Naive thymus-derived CD8-positive, alpha-beta T cell (primary cell): Measurements from ENCODE around the gene NGLY1. TPM values are rescaled to one million over a fixed set of nuclear protein-coding genes. Genes with fewer than 3 reads are reported as not detected.

Experiments
- ATAC-seq, 2 donors: fragments of 150-1000 bp; cut with Tn5 transposase in 1 of 2; sonication (Bioruptor Pico), chemical (Tn5 transposase) in 1 of 2; 1 replicate in 1 of 2; 2 replicates in 1 of 2; pipeline ENCODE4 v1.10.0; 2021; ENCODE audit warnings: mild to moderate bottlenecking in 2 of 2, moderate library complexity in 2 of 2
- POLR2A ChIA-PET: fragments of 350-600 bp; sonication (Branson Sonifier 250); formaldehyde crosslinking; loops from one replicate; lab custom pipeline; 2021; ENCODE audit warnings: antibody characterized with exemption; lab: Charles Lee
- DNase-seq, 10 donors: peaks; one replicate each; pipeline versions ENCODE4 v3.0.0 to v3.0.0-alpha.2; 2020 to 2022
- H3K27ac Mint-ChIP-seq, 10 donors: one replicate each; pipeline ENCODE4 v1.8.0; 2020 to 2022; ENCODE audit warnings: mild to moderate bottlenecking in 10 of 10, mixed read lengths in 10 of 10, moderate library complexity in 4 of 10, inconsistent platforms in 1 of 10
- H3K27me3 Mint-ChIP-seq, 5 donors: one replicate each; pipeline ENCODE4 v1.8.0; 2021 to 2022; ENCODE audit warnings: mixed read lengths in 5 of 5
- H3K36me3 Mint-ChIP-seq, 3 donors: one replicate each; pipeline ENCODE4 v1.8.0; 2020 to 2022; ENCODE audit warnings: mixed read lengths in 3 of 3, mild to moderate bottlenecking in 2 of 3, inconsistent platforms in 1 of 3
- H3K4me1 Mint-ChIP-seq, 4 donors: one replicate each; pipeline ENCODE4 v1.8.0; 2021 to 2022; ENCODE audit warnings: mixed read lengths in 4 of 4
- H3K4me3 Mint-ChIP-seq, 10 donors: one replicate each; pipeline ENCODE4 v1.8.0; 2020 to 2022; ENCODE audit warnings: mild to moderate bottlenecking in 10 of 10, mixed read lengths in 10 of 10, moderate library complexity in 6 of 10, inconsistent platforms in 1 of 10
- H3K9me3 Mint-ChIP-seq, 9 donors: one replicate each; pipeline ENCODE4 v1.8.0; 2020 to 2022; ENCODE audit warnings: mixed read lengths in 9 of 9, mild to moderate bottlenecking in 3 of 9, inconsistent platforms in 1 of 9, moderate library complexity in 1 of 9
- polyA plus RNA-seq, 3 donors: library from polyadenylated mRNA; unstranded; fragments of 300-500 nt; fragmentation: Illumina TruSeq; gene quantifications; one replicate each; pipeline ENCODE4 v1.2.3, GENCODE V29; 2021
- total RNA-seq, 8 experiments: library from RNA in 2 of 8; stranded (reverse) in 2 of 8; gene quantifications; one replicate each; pipeline ENCODE4 v1.2.3 and lab custom pipeline; 2021 to 2026

The NGLY1 gene
- total and polyA plus RNA-seq, 5 experiments from 2014 or later = 33.4 to 92.4 (median 52.0) TPM

DNA sequence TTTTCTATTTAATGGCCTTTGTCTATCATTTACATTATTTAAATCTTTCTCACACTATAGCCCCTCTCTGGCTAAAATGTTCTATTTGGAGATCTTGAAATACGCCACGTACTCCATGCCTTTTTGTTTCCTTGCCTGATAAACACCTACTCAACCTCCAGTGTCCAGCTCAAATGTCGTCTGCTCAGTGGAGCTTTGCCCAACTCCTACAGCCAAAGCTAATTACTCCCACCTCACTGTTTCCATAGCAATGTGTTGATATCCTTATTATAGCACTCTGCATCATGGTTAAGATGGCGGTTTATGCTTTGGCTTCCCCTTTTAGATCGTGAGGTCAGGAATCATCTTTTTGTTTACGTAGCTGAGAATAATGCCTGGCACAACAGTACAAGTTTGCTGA, 55.9 kb downstream of the NGLY1 start:
- H3K4me1 Mint-ChIP-seq = peaks cover 0 to 10% (median 2%) of the 10 kb centered on the region in 4 donors
- POLR2A ChIA-PET = no interaction called here
- DNase-seq (no peak), ATAC-seq (no peak)
- peaks cover 4 to 78% (median 25%) of the 10 kb centered on the region in 3 donors for H3K36me3 Mint-ChIP-seq
- H3K9me3 Mint-ChIP-seq = no peaks in the 10 kb centered on the region
- H3K4me3 Mint-ChIP-seq = no peak overlapping the region
- no peaks in the 10 kb centered on the region for H3K27me3 Mint-ChIP-seq
- peak overlapping the region in 1 of 10 donors; percentile 64 for H3K27ac Mint-ChIP-seq

GRCh38 chr3:25725810-25726209, 57.4 kb downstream of the NGLY1 start:
- Mint-ChIP-seq H3K9me3 (no peaks in the 10 kb centered on the region), H3K27ac (peak overlapping the region in 4 of 10 donors; percentile 4 to 63 (median 32)), H3K4me1 (peaks cover 0 to 10% (median 2%) of the 10 kb centered on the region in 4 donors), H3K4me3 (no peak overlapping the region), H3K27me3 (no peaks in the 10 kb centered on the region), H3K36me3 (peaks cover 4 to 71% (median 18%) of the 10 kb centered on the region in 3 donors)
- DNase-seq (no peak), ATAC-seq (no peak)
- POLR2A ChIA-PET = no interaction called here

DNA sequence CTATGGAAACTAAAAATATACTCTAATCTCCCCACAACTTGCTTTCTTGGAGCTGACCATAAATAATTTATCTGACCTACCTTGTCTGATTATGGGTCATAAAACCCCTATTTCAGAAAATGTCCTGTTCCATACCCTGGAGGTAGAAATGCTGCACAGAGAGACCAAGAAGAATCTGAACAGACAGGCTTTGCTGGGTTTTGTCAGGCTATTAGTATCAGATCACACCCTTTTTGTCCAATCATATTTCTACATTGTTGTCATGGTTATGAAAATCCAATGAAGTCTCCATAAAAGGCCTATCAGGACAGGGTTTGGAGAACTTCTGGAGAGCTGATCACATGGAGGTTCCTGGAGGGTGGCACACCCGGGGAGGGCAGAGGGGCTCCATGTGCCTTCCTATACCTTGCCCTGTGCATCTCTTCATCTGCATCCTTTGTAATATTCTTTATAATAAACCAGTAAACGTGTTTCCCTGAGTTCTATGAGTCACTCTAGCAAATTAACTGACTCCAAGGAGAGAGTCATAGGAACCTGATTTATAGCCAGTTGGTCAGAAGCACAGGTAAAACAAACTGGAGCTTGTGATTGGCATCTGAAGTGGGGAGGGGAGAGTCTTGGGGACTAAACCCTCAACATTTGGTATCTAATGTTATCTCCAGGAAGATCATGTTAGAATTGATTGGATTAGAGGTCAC, 58.1 kb downstream of the NGLY1 start:
- Mint-ChIP-seq H3K36me3 (peaks cover 4 to 71% (median 18%) of the 10 kb centered on the region in 3 donors), H3K27me3 (no peaks in the 10 kb centered on the region), H3K9me3 (no peaks in the 10 kb centered on the region), H3K27ac (peak overlapping the region in 5 of 10 donors; percentile 2 to 42 (median 20)), H3K4me3 (no peak overlapping the region), H3K4me1 (peaks cover 0 to 12% (median 2%) of the 10 kb centered on the region in 4 donors)
- ATAC-seq (no peak), DNase-seq (no peak)
- POLR2A ChIA-PET = no interaction called here

DNA sequence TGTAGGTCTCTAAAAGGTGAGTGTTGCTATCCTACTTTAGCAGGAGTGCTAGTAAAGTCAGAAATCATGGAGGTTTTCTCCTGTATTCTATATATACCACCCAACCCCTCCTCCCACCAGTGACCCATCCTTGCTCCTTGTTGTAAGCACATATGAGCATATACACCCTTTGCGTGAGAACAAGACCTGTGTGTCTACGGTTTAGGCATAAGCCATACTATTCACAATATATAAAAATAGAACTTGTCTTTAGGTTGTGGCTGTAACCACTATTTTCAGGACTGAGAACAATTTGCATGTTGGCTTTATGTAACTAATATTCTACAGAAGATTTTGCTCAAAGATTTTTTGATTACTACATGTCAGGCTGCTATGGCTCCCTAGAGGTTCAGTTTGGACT, 59.4 kb downstream of the NGLY1 start:
- POLR2A ChIA-PET = no interaction called here
- no peak overlapping the region for H3K27ac Mint-ChIP-seq

GRCh38 chr3:25719321-25719720, 63.9 kb downstream of the NGLY1 start:
- peaks cover 0 to 5% (median 0%) of the 10 kb centered on the region in 9 donors for H3K9me3 Mint-ChIP-seq
- ATAC-seq (no peak), DNase-seq (no peak)
- no peaks in the 10 kb centered on the region for H3K27me3 Mint-ChIP-seq
- no peak overlapping the region for H3K27ac Mint-ChIP-seq
- H3K4me3 Mint-ChIP-seq = no peak overlapping the region
- peaks cover 0 to 29% (median 11%) of the 10 kb centered on the region in 3 donors for H3K36me3 Mint-ChIP-seq
- POLR2A ChIA-PET = no interaction called here
- H3K4me1 Mint-ChIP-seq = peaks cover 0 to 2% (median 0%) of the 10 kb centered on the region in 4 donors

More for the DNA sequence above, 59.4 kb downstream of the NGLY1 start:
- no peaks in the 10 kb centered on the region for H3K9me3 Mint-ChIP-seq
- H3K4me1 Mint-ChIP-seq = peaks cover 0 to 7% (median 0%) of the 10 kb centered on the region in 4 donors
- H3K27me3 Mint-ChIP-seq = no peaks in the 10 kb centered on the region
- DNase-seq (no peak), ATAC-seq (no peak)
- H3K4me3 Mint-ChIP-seq = no peak overlapping the region
- H3K36me3 Mint-ChIP-seq = peaks cover 4 to 67% (median 14%) of the 10 kb centered on the region in 3 donors

DNA sequence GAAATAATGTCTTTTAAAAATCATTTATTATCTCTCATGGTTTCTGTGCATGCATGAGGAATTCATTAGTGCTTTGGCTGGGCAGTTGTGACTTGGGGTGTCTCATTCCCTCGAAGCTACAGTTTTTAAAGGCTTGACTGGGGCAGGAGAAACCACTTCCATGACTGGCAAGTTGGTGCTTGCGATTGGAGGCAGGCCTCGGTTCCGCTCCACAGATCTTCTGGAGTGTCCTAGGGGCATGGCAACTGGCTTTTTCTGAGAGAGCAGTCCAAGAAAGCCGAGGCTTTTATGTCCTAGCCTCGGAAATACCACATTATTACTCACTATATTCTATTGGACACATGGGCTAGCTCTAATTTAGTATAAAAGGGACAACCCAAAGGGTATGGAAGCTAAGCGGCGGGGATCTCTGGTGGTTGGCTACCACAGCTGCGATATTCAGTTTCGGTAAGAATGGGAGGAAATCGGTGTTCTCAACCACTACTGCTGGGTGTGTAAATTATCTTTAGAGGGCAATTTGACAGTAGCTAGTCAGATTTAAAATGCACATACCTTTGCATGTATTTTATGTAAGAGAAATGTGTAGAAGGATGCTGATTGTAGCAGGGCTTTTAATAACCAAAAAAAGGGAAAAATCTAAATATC, 69.8 kb downstream of the NGLY1 start:
- peaks cover 0 to 5% (median 0%) of the 10 kb centered on the region in 9 donors for H3K9me3 Mint-ChIP-seq
- no peak for ATAC-seq
- POLR2A ChIA-PET = no interaction called here
- H3K36me3 Mint-ChIP-seq = peaks cover 0 to 11% (median 4%) of the 10 kb centered on the region in 3 donors
- H3K4me1 Mint-ChIP-seq = peaks cover 0 to 2% (median 0%) of the 10 kb centered on the region in 4 donors
- H3K27me3 Mint-ChIP-seq = no peaks in the 10 kb centered on the region
- H3K27ac Mint-ChIP-seq = no peak overlapping the region
- no peak for DNase-seq
- no peak overlapping the region for H3K4me3 Mint-ChIP-seq

GRCh38 chr3:25711090-25711489, 72.2 kb downstream of the NGLY1 start:
- no peak overlapping the region for H3K27ac Mint-ChIP-seq
- no peaks in the 10 kb centered on the region for H3K36me3 Mint-ChIP-seq
- POLR2A ChIA-PET = interaction anchor here (1.2 kb wide), 1 partner anchor 48 kb away, joined by 4 read pairs; no protein-coding TSS in a partner anchor
- no peak for ATAC-seq
- H3K27me3 Mint-ChIP-seq = peaks cover 0 to 4% (median 0%) of the 10 kb centered on the region in 5 donors
- DNase-seq = no peak
- H3K4me3 Mint-ChIP-seq = no peak overlapping the region
- H3K9me3 Mint-ChIP-seq = peaks cover 0 to 2% (median 0%) of the 10 kb centered on the region in 9 donors
- H3K4me1 Mint-ChIP-seq = peaks cover 0 to 2% (median 0%) of the 10 kb centered on the region in 4 donors

GRCh38 chr3:25708036-25708435, 75.2 kb downstream of the NGLY1 start:
- ATAC-seq (no peak), DNase-seq (no peak)
- peaks cover 0 to 2% (median 0%) of the 10 kb centered on the region in 9 donors for H3K9me3 Mint-ChIP-seq
- no peak overlapping the region for H3K4me3 Mint-ChIP-seq
- no peaks in the 10 kb centered on the region for H3K36me3 Mint-ChIP-seq
- peaks cover 0 to 2% (median 0%) of the 10 kb centered on the region in 4 donors for H3K4me1 Mint-ChIP-seq
- H3K27me3 Mint-ChIP-seq = peaks cover 0 to 8% (median 4%) of the 10 kb centered on the region in 5 donors
- POLR2A ChIA-PET = no interaction called here
- H3K27ac Mint-ChIP-seq = peak overlapping the region in 1 of 10 donors; percentile 59

DNA sequence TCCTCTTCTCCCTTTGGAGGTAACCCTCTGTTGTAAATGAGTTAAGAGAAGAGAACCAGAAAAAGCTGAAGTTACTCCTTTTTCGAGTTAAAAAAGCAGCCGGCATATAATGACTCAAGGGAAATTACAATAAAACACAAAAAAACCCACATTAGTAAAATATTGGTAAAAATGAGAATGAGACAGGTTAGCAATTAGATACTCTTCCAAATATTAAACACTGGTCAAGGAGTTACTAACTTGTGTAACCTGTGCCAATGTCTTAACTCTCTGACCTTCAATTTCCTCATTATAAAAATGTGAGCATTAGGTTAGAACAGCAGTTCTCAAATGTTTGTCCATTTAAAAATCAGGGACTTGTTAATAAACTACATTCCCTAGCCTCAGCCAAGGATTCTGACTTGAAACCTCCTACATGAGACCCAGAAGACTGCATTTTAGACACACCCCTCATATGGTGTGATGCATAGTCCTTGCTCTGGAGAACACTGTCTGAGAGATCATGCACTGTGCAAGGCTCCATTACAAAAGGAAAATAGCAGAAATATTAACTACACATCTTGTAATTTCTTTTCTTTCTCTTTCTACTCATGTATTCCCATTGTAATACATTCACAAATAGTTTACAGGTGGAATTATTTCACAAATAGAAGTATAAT, 75.8 kb downstream of the NGLY1 start:
- no peak for DNase-seq
- peaks cover 0 to 2% (median 0%) of the 10 kb centered on the region in 4 donors for H3K4me1 Mint-ChIP-seq
- H3K36me3 Mint-ChIP-seq = no peaks in the 10 kb centered on the region
- H3K27me3 Mint-ChIP-seq = peaks cover 0 to 11% (median 7%) of the 10 kb centered on the region in 5 donors
- no peak overlapping the region for H3K27ac Mint-ChIP-seq
- ATAC-seq = no peak
- POLR2A ChIA-PET = no interaction called here
- peaks cover 0 to 2% (median 0%) of the 10 kb centered on the region in 9 donors for H3K9me3 Mint-ChIP-seq
- H3K4me3 Mint-ChIP-seq = no peak overlapping the region

DNA sequence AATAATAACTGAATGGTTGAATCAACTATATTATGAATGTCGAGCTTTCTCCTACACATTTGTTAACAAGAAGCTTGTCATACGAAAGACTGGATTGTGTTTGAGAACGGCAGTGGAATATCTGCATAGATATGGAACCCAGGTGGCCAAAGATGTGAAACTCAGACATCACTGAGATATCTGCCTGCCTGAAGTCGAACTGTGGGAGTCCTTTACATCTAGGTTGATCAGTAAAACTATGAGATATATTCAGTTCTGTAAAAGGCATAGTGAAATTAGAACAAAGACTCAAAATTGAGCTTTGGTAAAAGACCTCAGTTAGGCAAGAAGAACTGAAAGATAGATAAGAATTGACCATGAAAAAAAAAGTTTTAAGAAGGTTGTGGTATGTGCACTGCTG, 77.0 kb downstream of the NGLY1 start:
- Mint-ChIP-seq H3K27ac (no peak overlapping the region), H3K27me3 (peaks cover 0 to 13% (median 7%) of the 10 kb centered on the region in 5 donors), H3K9me3 (no peaks in the 10 kb centered on the region), H3K4me1 (peaks cover 0 to 2% (median 0%) of the 10 kb centered on the region in 4 donors), H3K36me3 (no peaks in the 10 kb centered on the region), H3K4me3 (no peak overlapping the region)
- ATAC-seq (no peak), DNase-seq (no peak)
- POLR2A ChIA-PET = no interaction called here

GRCh38 chr3:25697553-25697952, 85.7 kb downstream of the NGLY1 start:
- POLR2A ChIA-PET = interaction anchor here (0.6 kb wide), 1 partner anchor 35 kb away, joined by 3 read pairs; no protein-coding TSS in a partner anchor
- Mint-ChIP-seq H3K27ac (no peak overlapping the region), H3K36me3 (no peaks in the 10 kb centered on the region), H3K4me1 (peaks cover 0 to 2% (median 0%) of the 10 kb centered on the region in 4 donors), H3K9me3 (peaks cover 0 to 3% (median 0%) of the 10 kb centered on the region in 9 donors), H3K27me3 (peaks cover 0 to 4% (median 0%) of the 10 kb centered on the region in 5 donors), H3K4me3 (no peak overlapping the region)
- DNase-seq (no peak), ATAC-seq (no peak)

- Mint-ChIP-seq H3K27me3 (peaks cover 0 to 9% (median 7%) of the 10 kb centered on the region in 5 donors), H3K36me3 (no peaks in the 10 kb centered on the region), H3K27ac (no peak overlapping the region), H3K9me3 (peaks cover 0 to 3% (median 0%) of the 10 kb centered on the region in 9 donors), H3K4me3 (no peak overlapping the region), H3K4me1 (no peaks in the 10 kb centered on the region)
- no peak for ATAC-seq
- no peak for DNase-seq
- POLR2A ChIA-PET = no interaction called here
These were observed 87.4 kb downstream of the NGLY1 start for GRCh38 chr3:25695731-25696420.
